IMR-90 (cell line): ENCODE results near the gene GALNT8. TPM values are rescaled to one million over a fixed set of nuclear protein-coding genes. Genes with fewer than 3 reads are reported as not detected.

Experiments used
- ATAC-seq: fragments of 200-7000 bp; cut with Tn5 transposase; 2 replicates; pipeline ENCODE4 v1.9.1; 2020; ENCODE audit warnings: low read depth, mild to moderate bottlenecking, moderate library complexity
- BruUV-seq: library from RNA; stranded (reverse); fragments of 400-500 nt; replicated peaks from 2 replicates; lab custom pipeline; 2021; lab: Mats Ljungman, UMichigan
- CTCF ChIA-PET: fragments of 300-600 bp; formaldehyde crosslinking; extraction: SDS; loops from one replicate; lab custom pipeline; 2021; ENCODE audit warnings: antibody characterized with exemption; lab: Yijun Ruan, JAX
- POLR2A ChIA-PET: fragments of 300-600 bp; sonication (Branson Sonifier 250); formaldehyde crosslinking; loops from one replicate; lab custom pipeline; 2022; ENCODE audit warnings: antibody characterized with exemption; ENCODE audit not compliant: unreplicated experiment; lab: Charles Lee
- DNase-seq: peaks from one replicate; pipeline ENCODE4 v3.0.0; 2013
- H2AFZ ChIP-seq: replicated peaks from 2 replicates; pipeline ENCODE3; 2013; ENCODE audit warnings: low read length, mild to moderate bottlenecking; ENCODE audit not compliant: poor library complexity
- H2AK5ac ChIP-seq: 2 replicates; pipeline ENCODE4 v1.6.1; 2013; ENCODE audit warnings: low read depth, low read length, inconsistent platforms
- H2AK9ac ChIP-seq: replicated peaks from 2 replicates; pipeline ENCODE3; 2013; ENCODE audit warnings: mild to moderate bottlenecking, low read depth, low read length, moderate library complexity; ENCODE audit not compliant: poor library complexity
- H2BK120ac ChIP-seq: 2 replicates; pipeline ENCODE4 v1.6.1; 2013; ENCODE audit warnings: low read depth, low read length, inconsistent platforms
- H2BK15ac ChIP-seq: 3 replicates; pipeline ENCODE4 v1.6.1; 2013; ENCODE audit warnings: low read depth, low read length, inconsistent platforms
- H2BK20ac ChIP-seq: 2 replicates; pipeline ENCODE4 v1.6.1; 2013; ENCODE audit warnings: low read depth, mild to moderate bottlenecking, inconsistent platforms, low read length, moderate library complexity
- H2BK5ac ChIP-seq: 2 replicates; pipeline ENCODE4 v1.6.1; 2013; ENCODE audit warnings: mild to moderate bottlenecking, low read depth, low read length, inconsistent platforms; ENCODE audit not compliant: poor library complexity, severe bottlenecking
- H3K14ac ChIP-seq: replicated peaks from 2 replicates; pipeline ENCODE4 v1.6.1; 2013; ENCODE audit warnings: low read depth, low read length, inconsistent platforms
- H3K18ac ChIP-seq: 2 replicates; pipeline ENCODE4 v1.6.1; 2013; ENCODE audit warnings: low read depth, low read length, control low read depth
- H3K23ac ChIP-seq: 2 replicates; pipeline ENCODE4 v1.6.1; 2013; ENCODE audit warnings: low read depth, low read length, inconsistent platforms
- H3K27ac ChIP-seq: 2 replicates; pipeline ENCODE4 v1.5.1; 2013; ENCODE audit warnings: mild to moderate bottlenecking, control low read depth, low read length; ENCODE audit not compliant: insufficient read depth
- H3K27me3 ChIP-seq: 2 replicates; pipeline ENCODE4 v1.6.1; 2013; ENCODE audit warnings: low read length; ENCODE audit not compliant: control insufficient read depth, insufficient read depth
- H3K36me3 ChIP-seq: 2 replicates; pipeline ENCODE4 v1.6.1; 2013; ENCODE audit warnings: low read length, mixed read lengths; ENCODE audit not compliant: control insufficient read depth, insufficient read depth
- H3K4ac ChIP-seq: 2 replicates; pipeline ENCODE4 v1.6.1; 2013; ENCODE audit warnings: low read depth, low read length, inconsistent platforms
- H3K4me1 ChIP-seq: 2 replicates; pipeline ENCODE4 v1.6.1; 2013; ENCODE audit warnings: low read length, mixed read lengths; ENCODE audit not compliant: control insufficient read depth, insufficient read depth
- H3K4me2 ChIP-seq: 2 replicates; pipeline ENCODE4 v1.6.1; 2013; ENCODE audit warnings: low read depth, mild to moderate bottlenecking, control low read depth, low read length, moderate library complexity
- H3K4me3 ChIP-seq: 2 replicates; pipeline ENCODE4 v1.5.1; 2013; ENCODE audit warnings: low read depth, mild to moderate bottlenecking, control low read depth, low read length, moderate library complexity; ENCODE audit not compliant: insufficient read depth
- H3K56ac ChIP-seq: 2 replicates; pipeline ENCODE4 v1.6.1; 2013; ENCODE audit warnings: low read length, inconsistent platforms; ENCODE audit not compliant: insufficient read depth; ENCODE audit errors: extremely low read depth
- H3K79me1 ChIP-seq, 2 experiments: 2 replicates each; pipeline ENCODE4 v1.6.1; 2013; ENCODE audit warnings: low read length in 2 of 2, inconsistent platforms in 1 of 2, low read depth in 1 of 2
- H3K9ac ChIP-seq: 2 replicates; pipeline ENCODE4 v1.6.1; 2013; ENCODE audit warnings: low read depth, low read length, control low read depth
- H3K9me1 ChIP-seq: 2 replicates; pipeline ENCODE4 v1.6.1; 2013; ENCODE audit warnings: low read length, inconsistent platforms; ENCODE audit not compliant: insufficient read depth
- H3K9me3 ChIP-seq: 2 replicates; pipeline ENCODE4 v1.6.1; 2013; ENCODE audit warnings: low read length; ENCODE audit not compliant: control insufficient read depth, insufficient read depth
- H4K20me1 ChIP-seq: 2 replicates; pipeline ENCODE4 v1.6.1; 2013; ENCODE audit warnings: low read length, inconsistent platforms; ENCODE audit not compliant: insufficient read depth
- H4K5ac ChIP-seq: 2 replicates; pipeline ENCODE4 v1.6.1; 2013; ENCODE audit warnings: mild to moderate bottlenecking, low read depth, low read length, control low read depth
- H4K8ac ChIP-seq, 2 experiments: 2 replicates each; pipeline ENCODE4 v1.6.1; 2013; ENCODE audit warnings: low read depth in 2 of 2, low read length in 2 of 2, control low read depth in 1 of 2, inconsistent platforms in 1 of 2
- H4K91ac ChIP-seq: 2 replicates; pipeline ENCODE4 v1.6.1; 2013; ENCODE audit warnings: low read depth, low read length, inconsistent platforms; ENCODE audit not compliant: insufficient read depth
- BHLHE40 ChIP-seq: fragments of 150-350 bp; IDR thresholded peaks from 2 replicates; pipeline ENCODE4 v1.6.1; 2016; ENCODE audit warnings: mild to moderate bottlenecking, low read depth, low read length
- CEBPB ChIP-seq: IDR thresholded peaks from 2 replicates; pipeline ENCODE4 v1.6.1; 2012; ENCODE audit warnings: low read depth, low read length, improper control_type of control experiment
- CHD1 ChIP-seq: IDR thresholded peaks from 2 replicates; pipeline ENCODE4 v1.6.1; 2012; ENCODE audit warnings: low read depth, low read length, improper control_type of control experiment
- ELK1 ChIP-seq: fragments of 150-350 bp; IDR thresholded peaks from 2 replicates; pipeline ENCODE4 v1.6.1; 2016; ENCODE audit warnings: low read depth, mild to moderate bottlenecking, low read length, moderate library complexity, borderline replicate concordance
- FOS ChIP-seq: fragments of 150-350 bp; IDR thresholded peaks from 2 replicates; pipeline ENCODE4 v1.6.1; 2016; ENCODE audit warnings: low read depth, low read length
- MAFK ChIP-seq: IDR thresholded peaks from 2 replicates; pipeline ENCODE4 v1.6.1; 2012; ENCODE audit warnings: low read depth, low read length, improper control_type of control experiment
- MAZ ChIP-seq: IDR thresholded peaks from 2 replicates; pipeline ENCODE4 v1.6.1; 2012; ENCODE audit warnings: low read depth, mild to moderate bottlenecking, low read length, improper control_type of control experiment, moderate library complexity, borderline replicate concordance
- MXI1 ChIP-seq: IDR thresholded peaks from 2 replicates; pipeline ENCODE4 v1.6.1; 2012; ENCODE audit warnings: low read depth, mild to moderate bottlenecking, low read length, moderate library complexity, borderline replicate concordance
- NFE2L2 ChIP-seq: fragments of 150-350 bp; IDR thresholded peaks from 2 replicates; pipeline ENCODE4 v1.6.1; 2016; ENCODE audit warnings: low read depth, mild to moderate bottlenecking, low read length
- RAD21 ChIP-seq: IDR thresholded peaks from 2 replicates; pipeline ENCODE4 v1.6.1; 2012; ENCODE audit warnings: low read length, improper control_type of control experiment
- RFX5 ChIP-seq: IDR thresholded peaks from 2 replicates; pipeline ENCODE4 v1.8.0; 2012; ENCODE audit warnings: low read depth, mild to moderate bottlenecking, low read length, moderate library complexity
- SMC3 ChIP-seq: fragments of 150-350 bp; IDR thresholded peaks from 2 replicates; pipeline ENCODE4 v1.6.1; 2016; ENCODE audit warnings: low read depth, mild to moderate bottlenecking, antibody characterized with exemption, low read length, moderate library complexity
- WGBS, 2 experiments: methylation state at CpG; one replicate each; pipeline versions ENCODE4 v1.1.5 to v1.1.7; 2013; ENCODE audit warnings: missing lambda C conversion rate in 2 of 2; ENCODE audit not compliant: insufficient read length in 1 of 2; ENCODE audit errors: extremely low coverage in 2 of 2; 5-methylcytosine and 5-hydroxymethylcytosine counted together
- dilution Hi-C: fragments of 300-500 bp; cut with HindIII; formaldehyde crosslinking; loops from one replicate; pipeline ENCODE4 v1.14.3; 2018; ENCODE audit warnings: low sequenced_read_pairs; ENCODE audit not compliant: unreplicated experiment
- in situ Hi-C: fragments of 300-500 bp; cut with MboI; formaldehyde crosslinking; loops from 3 replicates; pipeline ENCODE4 v1.14.3; 2019; ENCODE audit warnings: low sequenced_read_pairs, inconsistent platforms, mixed read lengths
- intact Hi-C: fragments of 100-400 bp; cut with micrococcal nuclease; formaldehyde crosslinking; loops from 2 replicates; pipeline ENCODE4 v1.10.0; 2022
- polyA plus RNA-seq, 3 experiments: library from polyadenylated mRNA; depleted of rRNA; stranded (reverse); fragments of >200 nt; gene quantifications; 2 replicates each; pipeline ENCODE4 v1.2.3, GENCODE V29; 2012; ENCODE audit warnings: low replicate concordance in 1 of 3
- total RNA-seq: library from RNA; depleted of rRNA; stranded (reverse); fragments of >200 nt; gene quantifications from 2 replicates; pipeline ENCODE4 v1.2.3, GENCODE V29; 2012
- TF ChIP-seq, protein P1 (sequence below): conservative IDR thresholded peaks from 2 replicates; pipeline ENCODE4 v1.5.1; 2012; ENCODE audit warnings: mild to moderate bottlenecking, low read depth, low read length, improper control_type of control experiment

GALNT8 gene
- total and polyA plus RNA-seq, 2 of the 4 experiments (the other 2 are of a cell fraction) = not detected

DNA sequence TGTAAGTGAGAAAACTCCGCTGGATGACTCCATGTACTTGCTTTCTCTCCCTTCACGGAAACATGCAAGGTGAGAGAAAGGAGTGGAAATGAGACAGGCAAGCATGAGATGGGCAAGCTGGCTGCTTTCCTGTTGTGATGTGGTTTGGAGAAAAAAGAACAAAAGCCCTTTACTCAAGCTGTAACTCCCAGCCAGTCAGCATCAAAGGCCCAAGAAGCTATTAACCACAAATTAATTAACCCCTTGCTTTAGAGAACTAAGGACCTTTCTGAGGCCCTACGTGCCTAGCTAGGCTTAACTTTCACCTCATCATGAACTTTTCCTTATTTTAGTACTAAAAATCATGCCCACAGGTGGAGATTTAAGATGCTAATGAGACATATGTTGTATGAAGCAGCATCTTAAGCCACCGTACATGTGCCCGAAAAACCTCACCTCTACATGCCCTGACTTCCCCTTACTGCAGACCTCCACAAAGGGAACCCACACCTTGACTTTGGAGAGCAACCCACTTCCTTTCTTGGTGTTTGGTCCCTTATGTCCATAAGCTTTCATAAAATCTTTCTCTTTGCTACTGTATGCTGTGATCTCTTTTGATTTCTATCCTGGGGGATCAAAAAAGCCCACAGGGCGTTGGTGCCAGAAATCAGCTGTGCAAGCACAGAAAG lies 87.0 kb downstream of the GALNT8 start:
- Histone ChIP-seq H4K20me1 (no peaks in the 10 kb centered on the region), H3K9me3 (no peaks in the 10 kb centered on the region), H2AK5ac (no peak overlapping the region), H3K4ac (no peak overlapping the region), H4K5ac (no peak overlapping the region), H3K9ac (no peak overlapping the region), H3K27ac (no peak overlapping the region), H4K91ac (no peak overlapping the region), H3K14ac (no peak overlapping the region), H3K4me2 (no peak overlapping the region), H2BK120ac (no peak overlapping the region), H3K23ac (no peak overlapping the region), H2AFZ (no peak overlapping the region), H3K9me1 (no peaks in the 10 kb centered on the region), H3K79me1 (no peaks in the 10 kb centered on the region), H2BK20ac (no peak overlapping the region), H3K27me3 (peaks cover 23% of the 10 kb centered on the region), H3K36me3 (no peaks in the 10 kb centered on the region), H4K8ac (no peak overlapping the region), H2BK15ac (no peak overlapping the region), H2AK9ac (no peak overlapping the region), H3K56ac (no peak overlapping the region), H3K4me3 (no peak overlapping the region), H3K4me1 (no peaks in the 10 kb centered on the region), H3K18ac (no peak overlapping the region), H2BK5ac (no peak overlapping the region)
- ChIA-PET CTCF (no interaction called here), POLR2A (no interaction called here)
- intact Hi-C loops = no loop called here
- ATAC-seq (no peak), DNase-seq (no peak)
- dilution Hi-C loops = no loop called here
- WGBS, 2 experiments = 73% methylated on average over 3 of the region's 6 CpGs; no CpG with 5 or more reads in 1 of the 2 experiments
- BruUV-seq = no TSS peak
- TF ChIP-seq NFE2L2 (no peak), ELK1 (no peak), SMC3 (no peak), BHLHE40 (no peak), FOS (no peak), RFX5 (no peak), RAD21 (no peak), CEBPB (no peak), MAZ (no peak), MXI1 (no peak), MAFK (no peak), CHD1 (no peak)
- TF ChIP-seq, protein P1, sequence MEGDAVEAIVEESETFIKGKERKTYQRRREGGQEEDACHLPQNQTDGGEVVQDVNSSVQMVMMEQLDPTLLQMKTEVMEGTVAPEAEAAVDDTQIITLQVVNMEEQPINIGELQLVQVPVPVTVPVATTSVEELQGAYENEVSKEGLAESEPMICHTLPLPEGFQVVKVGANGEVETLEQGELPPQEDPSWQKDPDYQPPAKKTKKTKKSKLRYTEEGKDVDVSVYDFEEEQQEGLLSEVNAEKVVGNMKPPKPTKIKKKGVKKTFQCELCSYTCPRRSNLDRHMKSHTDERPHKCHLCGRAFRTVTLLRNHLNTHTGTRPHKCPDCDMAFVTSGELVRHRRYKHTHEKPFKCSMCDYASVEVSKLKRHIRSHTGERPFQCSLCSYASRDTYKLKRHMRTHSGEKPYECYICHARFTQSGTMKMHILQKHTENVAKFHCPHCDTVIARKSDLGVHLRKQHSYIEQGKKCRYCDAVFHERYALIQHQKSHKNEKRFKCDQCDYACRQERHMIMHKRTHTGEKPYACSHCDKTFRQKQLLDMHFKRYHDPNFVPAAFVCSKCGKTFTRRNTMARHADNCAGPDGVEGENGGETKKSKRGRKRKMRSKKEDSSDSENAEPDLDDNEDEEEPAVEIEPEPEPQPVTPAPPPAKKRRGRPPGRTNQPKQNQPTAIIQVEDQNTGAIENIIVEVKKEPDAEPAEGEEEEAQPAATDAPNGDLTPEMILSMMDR = no peak
- in situ Hi-C loops = no loop called here
